AG04450 (cell line): ENCODE measurements around the gene PRXL2A. TPM values are rescaled to one million over a fixed set of nuclear protein-coding genes. Genes with fewer than 3 reads are reported as not detected.

Source experiments
- CTCF ChIA-PET: fragments of 300-600, 350-600 bp; formaldehyde crosslinking; extraction: SDS; loops from one replicate; lab custom pipeline; 2022; ENCODE audit warnings: antibody characterized with exemption, inconsistent platforms; lab: Charles Lee
- POLR2A ChIA-PET: fragments of 350-600 bp; formaldehyde crosslinking; extraction: SDS; loops from one replicate; lab custom pipeline; 2021; ENCODE audit warnings: antibody characterized with exemption, inconsistent platforms; lab: Yijun Ruan, JAX
- DNase-seq: peaks from one replicate; pipeline ENCODE4 v3.0.0-alpha.2; 2011; ENCODE audit warnings: low read depth, low spot score
- H3K27ac ChIP-seq: one replicate; pipeline ENCODE4 v1.5.1; 2012; ENCODE audit warnings: low read depth, low read length, control low read depth
- H3K27me3 ChIP-seq: one replicate; pipeline ENCODE4 v1.6.0; 2012; ENCODE audit warnings: low read length; ENCODE audit not compliant: control insufficient read depth, insufficient read depth
- H3K4me3 ChIP-seq: 2 replicates; pipeline ENCODE4 v1.5.1; 2011; ENCODE audit warnings: mild to moderate bottlenecking, low read depth, low read length, control low read depth
- H3K9me3 ChIP-seq: 2 replicates; pipeline ENCODE4 v1.5.1; 2012; ENCODE audit warnings: low read length; ENCODE audit not compliant: control insufficient read depth, insufficient read depth
- polyA plus RNA-seq: library from polyadenylated mRNA; depleted of rRNA; stranded (reverse); fragments of >200 nt; gene quantifications from 2 replicates; pipeline ENCODE4 v1.2.3, GENCODE V29; 2011
- TF ChIP-seq, protein P1 (sequence below): IDR thresholded peaks from 2 replicates; pipeline ENCODE4 v1.5.1; 2011; ENCODE audit warnings: low read depth, low read length, control low read depth, inconsistent platforms

Gene PRXL2A
- polyA plus RNA-seq, 1 experiment, result 5.2 TPM

DNA sequence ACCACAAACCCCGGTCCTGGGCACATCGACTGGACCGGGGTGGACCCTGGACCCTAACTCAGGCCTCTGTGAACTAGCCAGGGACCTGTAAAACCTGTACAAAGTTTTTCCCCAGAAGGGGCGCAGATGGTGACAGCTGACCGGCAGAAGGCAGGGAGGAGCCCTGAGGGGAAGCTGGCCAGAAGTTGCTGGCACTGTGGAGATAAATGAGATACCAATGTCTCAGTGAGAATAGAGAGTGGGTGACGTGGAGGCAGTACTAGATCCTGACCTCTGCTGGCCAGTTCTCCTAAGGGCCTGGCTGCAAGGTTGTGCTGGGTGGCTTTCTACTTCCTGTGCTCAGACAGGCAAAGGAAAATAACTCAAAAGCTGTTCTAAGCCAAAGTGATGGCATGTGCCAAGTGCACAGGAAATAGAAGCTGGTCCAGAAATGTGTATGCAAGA is 35.2 kb downstream of the PRXL2A start:
- Histone ChIP-seq H3K4me3 (no peak overlapping the region), H3K9me3 (no peaks in the 10 kb centered on the region), H3K27ac (no peak overlapping the region), H3K27me3 (peaks cover 3% of the 10 kb centered on the region)
- CTCF ChIA-PET, result interaction anchor here (0.6 to 6.4 kb wide), 25 partner anchors 9 to 480 kb away, joined by 3 to 128 read pairs (median 5); partner anchors contain the start of gene TSPAN14
- no peak for DNase-seq
- TF ChIP-seq, protein P1, sequence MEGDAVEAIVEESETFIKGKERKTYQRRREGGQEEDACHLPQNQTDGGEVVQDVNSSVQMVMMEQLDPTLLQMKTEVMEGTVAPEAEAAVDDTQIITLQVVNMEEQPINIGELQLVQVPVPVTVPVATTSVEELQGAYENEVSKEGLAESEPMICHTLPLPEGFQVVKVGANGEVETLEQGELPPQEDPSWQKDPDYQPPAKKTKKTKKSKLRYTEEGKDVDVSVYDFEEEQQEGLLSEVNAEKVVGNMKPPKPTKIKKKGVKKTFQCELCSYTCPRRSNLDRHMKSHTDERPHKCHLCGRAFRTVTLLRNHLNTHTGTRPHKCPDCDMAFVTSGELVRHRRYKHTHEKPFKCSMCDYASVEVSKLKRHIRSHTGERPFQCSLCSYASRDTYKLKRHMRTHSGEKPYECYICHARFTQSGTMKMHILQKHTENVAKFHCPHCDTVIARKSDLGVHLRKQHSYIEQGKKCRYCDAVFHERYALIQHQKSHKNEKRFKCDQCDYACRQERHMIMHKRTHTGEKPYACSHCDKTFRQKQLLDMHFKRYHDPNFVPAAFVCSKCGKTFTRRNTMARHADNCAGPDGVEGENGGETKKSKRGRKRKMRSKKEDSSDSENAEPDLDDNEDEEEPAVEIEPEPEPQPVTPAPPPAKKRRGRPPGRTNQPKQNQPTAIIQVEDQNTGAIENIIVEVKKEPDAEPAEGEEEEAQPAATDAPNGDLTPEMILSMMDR, result peak; percentile 35; the same call in 1 of the 2 replicates
- POLR2A ChIA-PET, result no interaction called here

DNA sequence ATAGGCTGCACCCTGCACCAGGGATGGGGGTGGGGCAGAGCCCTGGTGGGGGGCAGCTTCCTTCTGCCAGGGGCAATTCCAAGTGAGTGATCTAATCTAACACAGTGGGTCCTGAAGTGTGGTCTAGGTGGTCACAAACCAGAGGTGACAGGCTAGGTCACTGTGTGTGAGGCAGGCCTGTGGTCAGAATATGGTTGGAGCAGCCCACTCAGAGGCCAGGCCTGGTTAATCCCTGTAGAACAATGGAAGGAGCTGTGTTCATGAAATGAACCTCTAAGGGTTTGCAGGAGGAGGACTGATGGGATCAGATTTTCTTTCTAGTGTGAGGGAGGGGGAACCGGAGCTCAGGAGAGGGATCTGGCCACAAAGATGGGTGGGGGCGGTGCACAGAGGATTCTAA is 35.8 kb downstream of the PRXL2A start:
- ChIA-PET POLR2A (interaction anchor here (0.6 kb wide), 1 partner anchor 12 kb away, joined by 3 read pairs; no protein-coding TSS in a partner anchor), CTCF (interaction anchor here (0.6 to 6.4 kb wide), 29 partner anchors 9 to 480 kb away, joined by 3 to 128 read pairs (median 5); partner anchors contain the start of gene TSPAN14)
- Histone ChIP-seq H3K27ac (no peak overlapping the region), H3K4me3 (no peak overlapping the region), H3K9me3 (no peaks in the 10 kb centered on the region), H3K27me3 (peaks cover 2% of the 10 kb centered on the region)
- TF ChIP-seq, protein P1, result no peak
- DNase-seq, result no peak

DNA sequence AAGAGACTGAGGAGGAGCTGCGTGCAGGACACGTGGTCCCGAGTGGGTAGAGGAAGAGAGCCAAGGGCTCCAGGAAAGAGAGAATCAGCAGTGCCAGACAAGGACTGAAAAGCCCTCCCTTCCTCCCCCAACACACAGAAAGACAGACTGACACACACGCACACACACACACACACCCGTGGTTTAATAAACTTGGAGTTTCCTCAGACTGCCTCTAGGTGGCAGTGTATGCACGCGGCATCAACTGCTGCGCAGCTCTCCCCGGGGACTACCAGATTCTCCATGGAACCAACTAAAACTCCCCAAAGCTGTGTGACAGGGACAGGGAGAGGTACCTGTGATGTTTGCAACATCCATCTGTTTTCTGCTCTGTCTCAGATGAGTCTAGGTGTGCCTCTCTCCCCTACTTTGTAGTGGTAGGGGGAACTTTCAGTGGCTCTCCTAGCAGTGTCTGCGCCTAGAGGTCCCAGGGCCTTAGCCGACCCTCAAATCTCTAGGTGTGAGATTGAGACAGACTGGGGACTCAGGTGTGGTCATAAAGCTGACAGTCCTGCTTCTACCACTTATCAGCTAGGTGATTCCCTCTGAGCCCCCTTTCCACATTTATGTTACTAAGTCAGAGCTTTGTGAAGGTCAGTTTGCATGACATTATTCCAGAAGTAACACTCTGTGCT is 36.4 kb downstream of the PRXL2A start:
- ChIA-PET POLR2A (interaction anchor here (0.6 to 0.8 kb wide), 2 partner anchors 11 to 61 kb away, joined by 3 read pairs; no protein-coding TSS in a partner anchor), CTCF (interaction anchor here (0.8 to 6.4 kb wide), 30 partner anchors 8 to 479 kb away, joined by 3 to 128 read pairs (median 5); partner anchors contain the start of gene TSPAN14)
- no peak overlapping the region for H3K4me3 ChIP-seq
- TF ChIP-seq, protein P1, result peak; percentile 92
- no peak overlapping the region for H3K27ac ChIP-seq
- DNase-seq, result no peak
- H3K9me3 ChIP-seq, result no peaks in the 10 kb centered on the region
- no peaks in the 10 kb centered on the region for H3K27me3 ChIP-seq

DNA sequence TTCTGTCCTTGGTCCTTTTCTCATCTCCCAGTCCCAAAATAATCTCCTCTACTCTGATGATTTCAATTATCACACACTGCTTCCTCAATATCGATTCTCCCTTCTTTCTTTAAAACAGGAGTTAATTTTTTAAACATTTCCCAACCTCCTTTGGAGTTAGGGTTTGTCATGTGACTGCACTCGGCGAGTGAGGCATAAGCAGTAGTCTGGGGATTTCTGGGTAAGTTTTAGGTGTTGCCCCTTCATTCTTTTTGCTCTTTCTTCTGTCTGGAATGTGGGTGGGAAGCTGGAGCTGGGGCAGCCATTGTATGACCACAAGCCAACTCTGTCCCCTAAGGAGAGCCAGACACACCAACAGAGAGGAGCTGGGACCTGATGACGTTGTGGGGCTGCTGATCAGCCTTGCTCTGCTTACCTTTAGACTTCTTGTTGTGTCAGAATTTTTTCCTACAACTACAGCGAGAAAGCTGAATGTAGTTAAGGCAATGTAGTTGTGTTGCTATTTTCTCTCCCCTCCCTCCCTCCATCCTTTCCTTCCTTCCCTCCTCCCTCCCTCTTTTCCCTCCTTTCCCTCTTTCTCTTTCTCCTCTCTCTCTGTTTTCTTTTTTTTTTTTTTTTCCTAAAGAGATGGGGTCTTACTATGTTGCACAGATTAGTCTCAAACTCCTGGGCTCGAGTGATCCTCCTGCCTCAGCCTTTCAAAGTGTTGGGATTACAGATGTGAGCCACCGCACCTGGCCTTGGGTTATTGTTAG is 39.3 kb downstream of the PRXL2A start:
- no peak overlapping the region for H3K4me3 ChIP-seq
- ChIA-PET POLR2A (no interaction called here), CTCF (interaction anchor here (0.9 to 6.4 kb wide), 3 partner anchors 55 to 215 kb away, joined by 3 to 128 read pairs (median 7); no protein-coding TSS in a partner anchor)

More for the DNA sequence above, 39.3 kb downstream of the PRXL2A start:
- H3K9me3 ChIP-seq, result no peaks in the 10 kb centered on the region; the same call in 1 of the 2 replicates
- H3K27ac ChIP-seq, result no peak overlapping the region
- TF ChIP-seq, protein P1, result no peak
- no peaks in the 10 kb centered on the region for H3K27me3 ChIP-seq
- DNase-seq, result no peak
